Measurements from ENCODE around the gene DNPH1.

DNPH1 gene

DNA sequence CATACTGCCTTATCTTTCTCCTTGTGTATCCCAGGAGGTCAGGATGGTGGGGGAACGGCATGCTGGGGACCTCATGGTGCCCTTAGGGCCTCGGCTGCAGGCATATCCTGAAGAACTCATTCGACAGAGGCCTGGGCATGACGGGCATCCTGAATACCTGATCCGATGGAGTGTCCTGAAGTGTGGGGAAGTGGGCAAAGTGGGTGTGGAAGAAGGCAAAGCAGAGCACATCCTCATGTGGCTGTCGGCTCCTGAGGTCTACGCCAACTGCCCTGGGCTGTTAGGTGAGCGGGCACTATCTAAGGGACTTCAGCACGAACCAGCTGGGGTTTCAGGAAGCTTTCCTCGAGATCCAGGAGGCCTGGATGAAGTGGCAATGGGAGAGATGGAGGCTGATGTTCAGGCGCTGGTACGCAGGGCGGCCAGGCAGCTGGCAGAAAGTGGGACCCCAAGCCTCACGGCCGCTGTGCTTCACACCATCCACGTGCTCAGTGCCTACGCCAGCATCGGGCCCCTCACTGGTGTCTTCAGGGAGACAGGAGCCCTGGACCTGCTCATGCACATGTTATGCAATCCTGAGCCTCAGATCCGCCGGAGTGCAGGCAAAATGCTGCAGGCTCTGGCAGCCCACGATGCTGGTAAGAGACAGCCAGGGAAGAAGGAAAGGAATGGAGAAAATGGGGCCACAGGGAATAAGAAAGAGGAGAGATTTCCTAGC, 44.9 kb downstream of the DNPH1 start:
- Histone ChIP-seq H4K20me1 (peaks cover 0 to 2% (median 0%) of the 10 kb centered on the region in 11 experiments; a peak in 2 of 22 replicates), H3K27ac (peak overlapping the region in 1 of 11 experiments; percentile 28; a peak in 1 of 22 replicates), H3K9ac (peak overlapping the region in 4 of 11 experiments; percentile 1 to 35 (median 22); a peak in 2 of 22 replicates), H3K4me1 (peaks cover 35 to 45% (median 38%) of the 10 kb centered on the region in 10 experiments), H3K4me3 (no peak overlapping the region), H3K4me2 (peak overlapping the region; percentile 17 to 97 (median 93); a peak in 18 of 22 replicates), H3K36me3 (peaks cover 49 to 64% (median 58%) of the 10 kb centered on the region in 11 experiments), H3K9me3 (replicated peaks in 1 of 11) (peaks cover 0 to 10% (median 0%) of the 10 kb centered on the region in 11 experiments; a peak in 5 of 22 replicates), H3K27me3 (no peaks in the 10 kb centered on the region)
- no peak for TF ChIP-seq Cebpa-rat (IDR thresholded peaks at IDR 0.05)

DNA sequence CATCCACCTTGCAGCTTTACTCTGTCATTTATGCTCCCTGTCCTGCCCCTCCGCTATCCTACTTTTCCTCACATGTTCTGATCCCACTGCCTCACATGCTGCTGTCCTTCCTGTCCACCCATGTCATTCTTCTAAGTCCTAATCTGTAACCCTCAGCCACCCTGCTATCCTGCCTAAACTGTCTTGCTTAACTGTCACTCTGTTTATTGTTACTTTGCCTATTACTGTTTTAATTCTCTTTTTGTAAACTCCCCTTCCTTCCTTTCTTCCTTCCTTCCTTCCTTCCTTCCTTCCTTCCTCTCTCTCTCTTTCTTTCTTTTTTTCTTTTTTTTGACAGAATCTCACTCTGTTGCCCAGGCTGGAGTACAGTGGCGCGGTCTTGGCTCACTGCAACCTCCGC, 45.8 kb downstream of the DNPH1 start:
- H3K27ac ChIP-seq: peak overlapping the region in 3 of 11 experiments; percentile 19 to 44 (median 28); a peak in 3 of 22 replicates
- H3K9ac ChIP-seq: peak overlapping the region in 9 of 11 experiments; percentile 75 to 85 (median 82); a peak in 12 of 22 replicates
- H3K4me3 ChIP-seq: peak overlapping the region in 9 of 10 experiments; percentile 71 to 87 (median 76); a peak in 11 of 20 replicates
- peaks cover 0 to 10% (median 0%) of the 10 kb centered on the region in 11 experiments; a peak in 2 of 22 replicates for H4K20me1 ChIP-seq
- peaks cover 0 to 10% (median 0%) of the 10 kb centered on the region in 11 experiments; a peak in 5 of 22 replicates for H3K9me3 ChIP-seq (replicated peaks in 1 of 11)
- no peaks in the 10 kb centered on the region for H3K27me3 ChIP-seq
- TF ChIP-seq Cebpa-rat (IDR thresholded peaks at IDR 0.05): no peak
- peaks cover 35 to 45% (median 38%) of the 10 kb centered on the region in 10 experiments for H3K4me1 ChIP-seq
- peak overlapping the region; percentile 85 to 97 (median 93) for H3K4me2 ChIP-seq
- H3K36me3 ChIP-seq: peaks cover 50 to 64% (median 58%) of the 10 kb centered on the region in 11 experiments

DNA sequence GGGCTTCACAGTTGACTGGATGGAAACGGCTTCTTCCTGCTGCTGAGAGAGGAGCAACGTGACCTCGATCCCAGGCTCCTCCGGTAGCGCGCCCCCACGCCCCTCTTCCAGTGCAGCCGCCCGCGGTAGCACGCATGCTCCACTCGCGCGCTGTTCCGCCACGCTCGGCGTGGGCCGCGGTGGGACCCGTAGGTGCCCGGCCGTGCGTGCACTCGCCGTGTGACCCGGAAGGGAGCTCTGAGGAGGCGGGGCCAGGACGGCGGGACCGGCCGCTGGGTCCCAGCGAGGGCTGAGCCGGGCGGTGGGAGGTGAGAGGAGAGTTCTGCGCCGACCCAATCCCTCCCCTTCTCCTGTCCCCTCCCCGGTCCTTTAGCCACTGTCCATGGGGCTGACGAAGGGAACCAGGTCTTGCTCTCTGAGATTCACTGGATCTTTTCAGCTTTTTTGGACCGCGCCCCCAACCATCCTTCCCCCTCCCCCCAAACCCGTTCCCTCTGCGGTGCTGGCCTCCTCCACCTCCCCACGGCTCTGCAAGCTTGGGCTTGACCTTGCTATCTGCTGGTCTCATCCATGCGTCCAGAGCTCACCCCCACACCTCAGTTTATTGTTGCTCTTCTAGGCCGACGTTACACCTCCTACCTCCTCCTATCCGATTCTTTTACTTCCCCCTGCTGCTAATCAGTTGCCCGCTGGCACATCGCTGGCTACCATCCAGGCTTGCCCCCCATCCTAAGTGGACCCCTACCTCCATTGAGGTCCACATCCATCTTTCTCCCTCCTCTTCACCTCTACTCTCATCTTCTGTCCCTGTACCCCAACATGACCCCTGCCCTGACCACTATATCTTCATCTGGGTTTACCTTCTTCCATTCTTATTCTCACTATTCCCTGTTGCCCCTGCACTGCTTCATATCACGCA, 47.1 kb downstream of the DNPH1 start, which contains the start of gene CUL9:
TSS of gene CUL9 (plus strand) at position 255 of the 919 bp plus-strand sequence. CDS start 2,115 bp downstream, outside the sequence.
- Histone ChIP-seq H3K4me1 (peaks cover 35 to 45% (median 38%) of the 10 kb centered on the region in 10 experiments), H3K4me2 (peak within 1 kb of the TSS; percentile 85 to 97 (median 93)), H3K4me3 (peak within 1 kb of the TSS; percentile 71 to 89 (median 76)), H3K36me3 (peaks cover 50 to 64% (median 58%) of the 10 kb centered on the region in 11 experiments), H3K9ac (peak within 1 kb of the TSS; percentile 74 to 85 (median 81)), H3K27ac (peak within 1 kb of the TSS; percentile 28 to 78 (median 67); a peak in 21 of 22 replicates), H3K9me3 (replicated peaks in 1 of 11) (peaks cover 0 to 8% (median 0%) of the 10 kb centered on the region in 11 experiments; a peak in 5 of 22 replicates), H4K20me1 (peaks cover 0 to 15% (median 0%) of the 10 kb centered on the region in 11 experiments; a peak in 2 of 22 replicates), H3K27me3 (no peaks in the 10 kb centered on the region)
- no peak for TF ChIP-seq Cebpa-rat (IDR thresholded peaks at IDR 0.05)

DNA sequence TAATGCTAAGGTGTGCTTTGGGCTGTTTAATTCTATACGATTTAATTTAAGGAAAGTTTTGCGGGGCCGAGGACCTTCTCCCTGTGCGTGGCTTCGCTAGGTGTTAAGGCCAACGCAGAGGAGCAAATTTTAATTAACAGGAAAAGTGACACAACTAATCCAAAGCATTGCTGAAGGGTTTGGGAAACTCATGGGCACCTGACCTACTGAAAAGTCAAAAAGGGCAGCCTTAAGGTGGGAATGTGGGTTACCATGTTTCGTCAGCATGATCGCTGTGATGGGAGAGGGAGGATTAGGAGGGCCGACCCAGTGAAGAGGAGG, 47.7 kb downstream of the DNPH1 start:
- Histone ChIP-seq H3K27ac (peak overlapping the region; percentile 28 to 78 (median 67); a peak in 21 of 22 replicates), H3K27me3 (no peaks in the 10 kb centered on the region)

DNA sequence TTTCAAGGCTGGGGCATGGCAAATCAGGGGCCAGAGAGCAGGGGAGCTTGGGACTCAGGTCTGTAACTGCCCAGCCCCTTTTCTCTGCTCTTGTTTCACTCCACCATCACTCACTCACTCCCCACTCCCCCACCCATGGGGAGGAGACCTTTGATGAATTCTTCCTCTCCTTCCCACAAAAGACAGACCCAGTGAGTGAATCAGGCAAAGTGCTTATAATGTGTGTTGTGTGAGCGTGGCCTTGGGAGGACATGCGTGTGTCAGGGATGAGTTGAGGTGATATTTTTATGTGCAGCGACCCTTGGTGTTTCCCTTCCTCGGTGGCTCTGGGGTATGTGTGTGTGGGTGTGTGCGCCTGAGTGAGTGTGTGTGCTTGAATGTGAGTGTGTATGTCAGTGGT, 48.3 kb downstream of the DNPH1 start:
- Histone ChIP-seq H4K20me1 (peaks cover 0 to 23% (median 7%) of the 10 kb centered on the region in 11 experiments; a peak in 13 of 22 replicates), H3K27me3 (no peaks in the 10 kb centered on the region), H3K4me3 (no peak overlapping the region), H3K4me1 (peaks cover 38 to 54% (median 43%) of the 10 kb centered on the region in 10 experiments), H3K9me3 (replicated peaks in 1 of 11) (no peaks in the 10 kb centered on the region), H3K4me2 (peak overlapping the region; percentile 85 to 97 (median 93)), H3K9ac (peak overlapping the region in 8 of 11 experiments; percentile 44 to 85 (median 82); a peak in 13 of 22 replicates), H3K36me3 (peaks cover 50 to 64% (median 58%) of the 10 kb centered on the region in 11 experiments), H3K27ac (peak overlapping the region in 10 of 11 experiments; percentile 2 to 78 (median 69); a peak in 15 of 22 replicates)
- TF ChIP-seq Cebpa-rat (IDR thresholded peaks at IDR 0.05): no peak

More for the DNA sequence above, 47.7 kb downstream of the DNPH1 start:
- Histone ChIP-seq H3K9me3 (replicated peaks in 1 of 11) (peaks cover 0 to 2% (median 0%) of the 10 kb centered on the region in 11 experiments; a peak in 2 of 22 replicates), H3K4me1 (peaks cover 35 to 48% (median 39%) of the 10 kb centered on the region in 10 experiments), H3K4me2 (peak overlapping the region; percentile 85 to 97 (median 93)), H3K36me3 (peaks cover 50 to 64% (median 58%) of the 10 kb centered on the region in 11 experiments), H3K9ac (peak overlapping the region; percentile 74 to 85 (median 81); a peak in 21 of 22 replicates), H3K4me3 (peak overlapping the region; percentile 71 to 89 (median 76)), H4K20me1 (peaks cover 0 to 17% (median under 1%) of the 10 kb centered on the region in 11 experiments; a peak in 8 of 22 replicates)
- TF ChIP-seq Cebpa-rat (IDR thresholded peaks at IDR 0.05): no peak

DNA sequence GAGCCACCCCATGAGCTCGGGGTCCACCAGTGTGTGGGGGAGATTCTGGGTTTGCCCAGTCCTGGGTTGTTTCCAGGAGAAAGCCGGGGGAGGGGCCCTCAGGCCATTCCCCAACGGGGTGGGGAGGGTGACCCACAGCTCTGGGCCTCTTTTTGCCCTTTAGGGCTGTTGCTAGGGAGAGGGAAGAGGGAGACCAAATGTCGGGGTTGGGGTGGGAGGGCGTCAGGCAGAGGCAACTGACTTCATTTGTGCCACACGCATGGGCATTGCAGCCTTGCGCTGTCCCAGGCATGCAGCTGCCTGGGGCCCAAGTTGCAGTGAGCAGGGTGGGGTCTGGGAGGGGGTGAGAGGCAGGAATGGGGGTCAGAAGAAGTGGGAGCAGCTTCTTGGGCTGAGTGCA, 49.2 kb downstream of the DNPH1 start:
- no peak overlapping the region for H3K4me2 ChIP-seq
- peaks cover 50 to 64% (median 58%) of the 10 kb centered on the region in 11 experiments for H3K36me3 ChIP-seq
- TF ChIP-seq Cebpa-rat (IDR thresholded peaks at IDR 0.05): no peak
- no peaks in the 10 kb centered on the region for H3K27me3 ChIP-seq
- H3K4me3 ChIP-seq: no peak overlapping the region
- H3K9ac ChIP-seq: peak overlapping the region in 2 of 11 experiments; percentile 27 to 31; a peak in 2 of 22 replicates
- H4K20me1 ChIP-seq: peaks cover 0 to 32% (median 16%) of the 10 kb centered on the region in 11 experiments; a peak in 15 of 22 replicates
- peaks cover 43 to 60% (median 52%) of the 10 kb centered on the region in 10 experiments for H3K4me1 ChIP-seq
- H3K27ac ChIP-seq: no peak overlapping the region
- no peaks in the 10 kb centered on the region for H3K9me3 ChIP-seq (replicated peaks in 1 of 11)

DNA sequence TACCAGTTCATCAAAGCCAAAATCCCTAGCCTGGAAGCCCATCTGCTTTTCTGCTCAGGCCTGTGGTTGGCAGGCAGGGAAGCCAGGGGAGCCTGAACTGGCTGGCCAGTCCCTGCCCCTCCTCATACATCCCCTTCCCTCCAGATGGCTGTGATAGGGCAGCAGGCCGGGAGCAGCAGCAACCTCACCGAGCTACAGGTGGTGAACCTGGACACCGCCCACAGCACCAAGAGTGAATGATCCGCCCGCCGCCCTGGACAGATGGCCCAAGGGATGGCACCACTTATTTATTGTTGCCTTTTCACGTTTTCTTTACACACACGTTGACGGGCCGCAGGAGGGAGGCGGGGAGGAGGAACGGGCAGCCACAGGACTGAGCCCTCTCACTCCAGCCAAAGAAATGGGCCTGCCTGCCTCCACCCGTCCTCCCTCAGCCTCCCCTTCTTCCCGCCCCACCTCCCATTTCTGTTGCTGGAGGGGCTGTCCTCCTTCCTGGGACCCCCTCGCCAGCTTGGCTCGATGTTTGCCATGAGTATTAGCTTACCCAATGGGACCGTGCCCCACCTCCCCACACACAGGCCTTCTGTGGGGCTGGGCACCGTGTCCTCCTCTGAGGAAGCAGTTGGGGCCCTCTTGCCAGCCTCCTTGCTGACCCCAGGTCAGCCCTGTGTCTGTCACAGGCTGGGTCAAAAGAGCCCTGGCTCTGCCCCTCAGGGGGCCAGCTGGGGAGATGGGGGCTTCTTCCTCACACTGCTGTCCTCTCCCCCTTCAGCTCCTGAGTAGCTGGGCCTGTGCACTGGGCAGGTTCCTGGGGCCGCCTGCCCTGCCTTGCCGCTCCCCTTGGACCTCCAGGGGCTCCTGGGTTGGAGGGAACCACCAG, 50.1 kb downstream of the DNPH1 start:
- H3K4me1 ChIP-seq: peaks cover 41 to 55% (median 51%) of the 10 kb centered on the region in 10 experiments
- H3K36me3 ChIP-seq: peaks cover 47 to 57% (median 53%) of the 10 kb centered on the region in 11 experiments
- no peak for TF ChIP-seq Cebpa-rat (IDR thresholded peaks at IDR 0.05)
- peak overlapping the region in 1 of 11 experiments; percentile 17; a peak in 1 of 22 replicates for H3K27ac ChIP-seq
- no peaks in the 10 kb centered on the region for H3K9me3 ChIP-seq (replicated peaks in 1 of 11)
- H4K20me1 ChIP-seq: peaks cover 0 to 36% (median 21%) of the 10 kb centered on the region in 11 experiments; a peak in 15 of 22 replicates
- H3K4me2 ChIP-seq: no peak overlapping the region
- no peaks in the 10 kb centered on the region for H3K27me3 ChIP-seq
- H3K9ac ChIP-seq: peak overlapping the region in 6 of 11 experiments; percentile 9 to 36 (median 24); a peak in 4 of 22 replicates
- H3K4me3 ChIP-seq: no peak overlapping the region
